ENCODE results near the gene HTRA3. TPM values are rescaled to one million over a fixed set of nuclear protein-coding genes. Genes with fewer than 3 reads are reported as not detected.

The HTRA3 gene
- total RNA-seq, 1 donor from 2014 or later: 3.5 TPM

GRCh38 chr4:8303081-8303480 lies 33.5 kb downstream of the HTRA3 start:
- peaks cover 17% of the 10 kb centered on the region for H3K4me1 Mint-ChIP-seq (ENCODE audit: low read depth)
- no peak for TF ChIP-seq CTCF (IDR thresholded peaks at IDR 0.05)
- H3K27ac Mint-ChIP-seq (ENCODE audit: unreplicated experiment): no peak overlapping the region
- peaks cover 13% of the 10 kb centered on the region for H3K36me3 Mint-ChIP-seq (ENCODE audit: low read depth)
- peaks cover 28% of the 10 kb centered on the region for H3K9me3 Mint-ChIP-seq (ENCODE audit: low read depth)
- peak; percentile 37 for DNase-seq (ENCODE audit: low spot score)
- H3K27me3 Mint-ChIP-seq (ENCODE audit: low read depth): no peaks in the 10 kb centered on the region
- H3K4me3 Mint-ChIP-seq (ENCODE audit: unreplicated experiment): no peak overlapping the region

- H3K36me3 Mint-ChIP-seq (ENCODE audit: low read depth): peaks cover 13% of the 10 kb centered on the region
- no peaks in the 10 kb centered on the region for H3K27me3 Mint-ChIP-seq (ENCODE audit: low read depth)
- peaks cover 28% of the 10 kb centered on the region for H3K9me3 Mint-ChIP-seq (ENCODE audit: low read depth)
- H3K27ac Mint-ChIP-seq (ENCODE audit: unreplicated experiment): peak overlapping the region; percentile 45
- TF ChIP-seq CTCF (IDR thresholded peaks at IDR 0.05): no peak
- peaks cover 17% of the 10 kb centered on the region for H3K4me1 Mint-ChIP-seq (ENCODE audit: low read depth)
- DNase-seq (ENCODE audit: low spot score): peak; percentile 71
- H3K4me3 Mint-ChIP-seq (ENCODE audit: unreplicated experiment): no peak overlapping the region
Measured at GRCh38 chr4:8303485-8304281, 34.1 kb downstream of the HTRA3 start.

- Mint-ChIP-seq H3K9me3 (ENCODE audit: low read depth) (peaks cover 20% of the 10 kb centered on the region), H3K27me3 (ENCODE audit: low read depth) (peaks cover 5% of the 10 kb centered on the region), H3K4me1 (ENCODE audit: low read depth) (peaks cover 17% of the 10 kb centered on the region), H3K4me3 (ENCODE audit: unreplicated experiment) (no peak overlapping the region), H3K27ac (ENCODE audit: unreplicated experiment) (peak overlapping the region; percentile 36), H3K36me3 (ENCODE audit: low read depth) (peaks cover 10% of the 10 kb centered on the region)
- TF ChIP-seq CTCF (IDR thresholded peaks at IDR 0.05): no peak
- DNase-seq (ENCODE audit: low spot score): peak; percentile 41
Measured at GRCh38 chr4:8304827-8305695, 35.5 kb downstream of the HTRA3 start.

- Mint-ChIP-seq H3K36me3 (ENCODE audit: low read depth) (peaks cover 6% of the 10 kb centered on the region), H3K4me3 (ENCODE audit: unreplicated experiment) (no peak overlapping the region), H3K9me3 (ENCODE audit: low read depth) (peaks cover 11% of the 10 kb centered on the region), H3K4me1 (ENCODE audit: low read depth) (peaks cover 17% of the 10 kb centered on the region), H3K27ac (ENCODE audit: unreplicated experiment) (no peak overlapping the region), H3K27me3 (ENCODE audit: low read depth) (peaks cover 5% of the 10 kb centered on the region)
- no peak for TF ChIP-seq CTCF (IDR thresholded peaks at IDR 0.05)
- DNase-seq (ENCODE audit: low spot score): peak; percentile 94
Measured at GRCh38 chr4:8305851-8306471, 36.4 kb downstream of the HTRA3 start.

GRCh38 chr4:8306511-8307021 lies 37.0 kb downstream of the HTRA3 start:
- H3K4me3 Mint-ChIP-seq (ENCODE audit: unreplicated experiment): no peak overlapping the region

More at GRCh38 chr4:8306511-8307021, 37.0 kb downstream of the HTRA3 start:
- TF ChIP-seq CTCF (IDR thresholded peaks at IDR 0.05): peak; percentile 20
- Mint-ChIP-seq H3K9me3 (ENCODE audit: low read depth) (peaks cover 7% of the 10 kb centered on the region), H3K4me1 (ENCODE audit: low read depth) (peaks cover 17% of the 10 kb centered on the region), H3K27me3 (ENCODE audit: low read depth) (peaks cover 7% of the 10 kb centered on the region), H3K36me3 (ENCODE audit: low read depth) (peaks cover 5% of the 10 kb centered on the region), H3K27ac (ENCODE audit: unreplicated experiment) (no peak overlapping the region)
- DNase-seq (ENCODE audit: low spot score): peak; percentile 91

All from chondrocyte (in vitro differentiated cells).